ENCODE measurements around the gene HPS1. TPM values are rescaled to one million over a fixed set of nuclear protein-coding genes. Genes with fewer than 3 reads are reported as not detected.
A peak's percentile ranks its signal among the peaks of the same experiment; 100 is the strongest.

Gene HPS1
- total RNA-seq, 2 experiments from 2014 or later: 51.9 to 52.1 TPM

DNA sequence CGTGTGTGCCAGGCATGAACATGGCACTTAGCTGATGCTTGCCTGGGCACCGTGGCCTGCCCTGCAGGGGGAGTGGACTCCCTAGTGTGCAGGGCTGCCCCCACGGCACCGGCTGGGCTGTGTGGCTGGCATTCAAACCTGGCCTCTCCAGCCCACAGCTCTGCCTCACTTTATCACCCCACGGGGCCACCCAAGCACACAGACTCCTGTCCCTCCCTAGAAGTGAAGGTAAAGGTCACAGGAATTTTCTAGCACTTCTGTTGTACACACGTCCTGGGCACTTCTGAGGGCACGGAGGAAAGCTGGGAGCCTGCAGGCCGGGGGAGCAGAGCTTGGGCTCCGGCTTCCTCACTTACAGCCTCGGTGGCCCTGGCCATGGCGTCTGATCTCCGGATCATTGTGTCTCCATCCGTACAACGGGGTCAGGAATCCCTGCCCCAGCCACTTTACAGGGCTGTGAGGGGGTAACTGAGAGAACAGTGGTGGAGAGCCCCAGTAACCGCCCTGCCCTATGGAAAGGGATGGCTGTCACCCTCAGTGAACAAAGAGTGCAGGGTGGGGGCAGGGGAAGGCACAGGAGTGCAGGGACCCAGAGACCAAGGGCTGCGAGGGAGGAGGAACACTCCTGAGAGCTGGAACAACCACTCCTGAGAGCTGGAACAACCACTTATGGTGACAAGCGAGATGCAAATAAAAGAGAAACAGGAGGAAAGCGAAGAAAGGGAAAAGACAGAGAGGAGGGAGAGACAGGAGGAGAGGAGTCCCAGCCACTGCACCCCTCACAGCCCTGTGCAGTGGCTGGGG lies 27.9 kb downstream of the HPS1 start:
- ChIA-PET CTCF (no interaction called here), POLR2A (interaction anchor here (1.1 kb wide), 1 partner anchor 8 kb away, joined by 3 read pairs; no protein-coding TSS in a partner anchor)
- H3K27me3 Mint-ChIP-seq: no peaks in the 10 kb centered on the region
- H3K27ac Mint-ChIP-seq: peak overlapping the region; percentile 61
- TF ChIP-seq, protein P1, sequence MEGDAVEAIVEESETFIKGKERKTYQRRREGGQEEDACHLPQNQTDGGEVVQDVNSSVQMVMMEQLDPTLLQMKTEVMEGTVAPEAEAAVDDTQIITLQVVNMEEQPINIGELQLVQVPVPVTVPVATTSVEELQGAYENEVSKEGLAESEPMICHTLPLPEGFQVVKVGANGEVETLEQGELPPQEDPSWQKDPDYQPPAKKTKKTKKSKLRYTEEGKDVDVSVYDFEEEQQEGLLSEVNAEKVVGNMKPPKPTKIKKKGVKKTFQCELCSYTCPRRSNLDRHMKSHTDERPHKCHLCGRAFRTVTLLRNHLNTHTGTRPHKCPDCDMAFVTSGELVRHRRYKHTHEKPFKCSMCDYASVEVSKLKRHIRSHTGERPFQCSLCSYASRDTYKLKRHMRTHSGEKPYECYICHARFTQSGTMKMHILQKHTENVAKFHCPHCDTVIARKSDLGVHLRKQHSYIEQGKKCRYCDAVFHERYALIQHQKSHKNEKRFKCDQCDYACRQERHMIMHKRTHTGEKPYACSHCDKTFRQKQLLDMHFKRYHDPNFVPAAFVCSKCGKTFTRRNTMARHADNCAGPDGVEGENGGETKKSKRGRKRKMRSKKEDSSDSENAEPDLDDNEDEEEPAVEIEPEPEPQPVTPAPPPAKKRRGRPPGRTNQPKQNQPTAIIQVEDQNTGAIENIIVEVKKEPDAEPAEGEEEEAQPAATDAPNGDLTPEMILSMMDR (IDR thresholded peaks at IDR 0.05): no peak
- H3K36me3 Mint-ChIP-seq (ENCODE audit: low read depth): peaks cover 6% of the 10 kb centered on the region
- H3K9me3 Mint-ChIP-seq: no peaks in the 10 kb centered on the region
- intact Hi-C loops (cut with micrococcal nuclease): no loop called here
- peaks cover 15% of the 10 kb centered on the region for H3K4me1 Mint-ChIP-seq (ENCODE audit: low read depth)
- ATAC-seq: no peak
- DNase-seq: no peak
- no peak overlapping the region for H3K4me3 Mint-ChIP-seq

DNA sequence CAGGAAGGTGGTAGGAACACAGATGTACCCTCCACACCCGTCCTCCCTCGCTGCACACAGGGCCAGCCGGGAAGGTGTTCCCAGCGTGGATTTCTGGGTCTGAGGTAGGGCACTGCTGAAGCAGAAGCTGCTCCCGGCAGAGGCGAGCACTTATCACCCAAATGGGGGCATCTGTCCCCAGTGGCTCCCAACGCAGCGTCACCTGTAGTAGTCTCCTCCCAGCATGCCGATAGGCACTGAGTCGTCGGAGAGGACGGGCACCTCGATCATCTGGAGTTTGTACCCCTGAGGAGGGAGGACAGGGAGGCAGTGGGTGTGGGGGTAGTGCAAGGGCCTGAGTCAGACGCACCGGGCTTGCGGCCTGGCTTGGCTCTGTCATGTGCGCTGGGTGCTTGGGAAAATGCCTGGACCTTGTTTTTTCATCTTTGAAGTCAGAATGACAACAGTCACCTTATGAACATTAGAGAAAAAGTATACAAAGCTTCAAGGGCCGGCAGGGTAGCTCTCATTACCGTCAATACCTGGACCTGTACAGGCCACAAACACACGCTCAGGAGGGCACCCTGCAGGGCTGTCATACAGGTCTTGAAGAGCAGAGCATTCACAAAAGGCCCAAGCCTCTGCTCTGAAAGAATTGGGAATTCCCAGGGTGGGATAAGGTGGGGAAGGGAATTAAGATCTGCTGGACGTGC lies 28.6 kb downstream of the HPS1 start:
- Mint-ChIP-seq H3K36me3 (ENCODE audit: low read depth) (peaks cover 5% of the 10 kb centered on the region), H3K27me3 (no peaks in the 10 kb centered on the region), H3K4me1 (ENCODE audit: low read depth) (peaks cover 15% of the 10 kb centered on the region), H3K4me3 (no peak overlapping the region), H3K27ac (no peak overlapping the region), H3K9me3 (no peaks in the 10 kb centered on the region)
- intact Hi-C loops (cut with micrococcal nuclease): no loop called here
- ChIA-PET POLR2A (interaction anchor here (1.1 kb wide), 1 partner anchor 9 kb away, joined by 3 read pairs; no protein-coding TSS in a partner anchor), CTCF (no interaction called here)
- ATAC-seq (no peak), DNase-seq (no peak)
- TF ChIP-seq, protein P1 (IDR thresholded peaks at IDR 0.05): no peak

DNA sequence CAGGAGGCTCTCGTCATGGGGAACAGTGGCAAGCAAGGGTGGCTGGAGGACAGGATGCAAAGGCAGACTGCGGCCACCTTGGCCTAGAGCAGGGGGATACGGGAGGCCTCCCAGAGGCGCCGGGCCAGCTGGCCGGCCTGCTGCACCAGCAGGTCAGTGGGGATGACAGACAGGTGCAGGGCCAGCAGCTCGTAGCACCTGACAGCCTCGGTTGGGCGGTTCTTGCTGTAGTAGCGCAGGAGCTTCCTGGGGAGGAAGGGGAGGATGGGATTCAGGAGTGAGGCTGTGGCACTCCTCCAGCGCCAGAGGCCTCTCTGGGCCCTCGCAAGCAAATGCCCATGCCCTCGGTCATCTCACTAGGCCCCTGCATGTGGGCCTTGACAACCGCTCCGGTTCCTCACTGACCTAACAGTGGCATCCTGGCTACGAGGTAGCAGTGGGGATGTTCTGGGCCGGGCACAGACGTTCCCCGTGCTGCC lies 29.2 kb downstream of the HPS1 start:
- no peak for ATAC-seq
- no peaks in the 10 kb centered on the region for H3K27me3 Mint-ChIP-seq
- peaks cover 19% of the 10 kb centered on the region for H3K4me1 Mint-ChIP-seq (ENCODE audit: low read depth)

DNA sequence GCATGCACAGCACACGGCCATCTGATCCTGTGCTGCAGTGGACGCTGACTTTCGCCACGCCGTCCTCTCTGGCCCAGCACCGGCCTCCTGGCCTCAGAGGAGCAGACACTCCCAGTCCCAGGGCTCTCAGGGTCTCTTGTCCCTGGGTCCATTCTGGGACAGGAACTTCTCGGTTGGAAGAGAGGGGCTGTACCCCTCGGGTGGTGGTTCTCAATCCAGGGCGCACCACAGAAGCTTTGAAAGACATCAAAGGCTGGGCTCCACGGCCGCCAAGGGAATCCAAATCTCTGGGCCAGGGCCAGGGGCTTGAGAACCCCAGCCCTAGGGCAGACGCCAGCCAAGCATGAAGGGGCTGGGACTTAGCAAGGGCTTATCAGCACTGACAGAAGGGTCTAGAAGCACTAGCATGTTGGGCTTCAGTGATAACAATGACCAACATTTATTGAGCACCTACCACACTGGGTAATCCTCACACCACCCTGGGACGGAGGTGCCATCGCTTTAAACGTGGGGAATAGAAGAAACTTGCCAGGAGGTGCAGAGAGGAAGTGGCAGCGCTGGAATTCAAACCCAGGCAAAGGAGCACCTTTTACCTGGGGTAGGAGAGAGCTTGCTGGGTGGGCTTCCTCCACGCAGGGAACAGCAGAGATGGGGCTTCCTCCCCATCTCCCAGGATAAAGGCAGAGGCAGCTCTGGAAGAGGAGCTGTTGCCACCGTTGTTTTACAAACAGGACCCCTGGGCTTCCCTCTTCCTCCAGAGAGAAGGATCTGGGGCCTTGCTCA lies 29.9 kb downstream of the HPS1 start:
- CTCF ChIA-PET: interaction anchor here (1.1 to 4.2 kb wide), 2 partner anchors 9 kb away, joined by 4 to 25 read pairs; no protein-coding TSS in a partner anchor
- intact Hi-C loops (cut with micrococcal nuclease): no loop called here
- peaks cover 20% of the 10 kb centered on the region for H3K4me1 Mint-ChIP-seq (ENCODE audit: low read depth)
- no peak overlapping the region for H3K27ac Mint-ChIP-seq
- POLR2A ChIA-PET: no interaction called here
- H3K27me3 Mint-ChIP-seq: no peaks in the 10 kb centered on the region
- no peak for DNase-seq
- TF ChIP-seq, protein P1 (IDR thresholded peaks at IDR 0.05): no peak
- no peak for ATAC-seq
- H3K9me3 Mint-ChIP-seq: no peaks in the 10 kb centered on the region
- H3K36me3 Mint-ChIP-seq (ENCODE audit: low read depth): peaks cover 5% of the 10 kb centered on the region
- H3K4me3 Mint-ChIP-seq: no peak overlapping the region

More for the DNA sequence above, 29.2 kb downstream of the HPS1 start:
- Mint-ChIP-seq H3K27ac (no peak overlapping the region), H3K9me3 (no peaks in the 10 kb centered on the region), H3K36me3 (ENCODE audit: low read depth) (peaks cover 5% of the 10 kb centered on the region), H3K4me3 (no peak overlapping the region)
- DNase-seq: no peak
- ChIA-PET CTCF (interaction anchor here (1.1 kb wide), 1 partner anchor 8 kb away, joined by 4 read pairs; no protein-coding TSS in a partner anchor), POLR2A (no interaction called here)
- TF ChIP-seq, protein P1 (IDR thresholded peaks at IDR 0.05): no peak
- intact Hi-C loops (cut with micrococcal nuclease): no loop called here
